GM18868 (cell line): Measurements from ENCODE around the gene SPNS2.

Experiments
- ATAC-seq: cut with Tn5 transposase; IDR thresholded peaks from one replicate; pipeline ENCODE4 v1.9.1; 2021; ENCODE audit warnings: mild to moderate bottlenecking, moderate library complexity; ENCODE audit not compliant: unreplicated experiment

SPNS2 gene

GRCh38 chr17:4502466-4503154, 3.9 kb downstream of the SPNS2 start:
- ATAC-seq: no peak

GRCh38 chr17:4503283-4504025, 4.8 kb downstream of the SPNS2 start:
- no peak for ATAC-seq

GRCh38 chr17:4504188-4504587, 5.5 kb downstream of the SPNS2 start:
- ATAC-seq: no peak

DNA sequence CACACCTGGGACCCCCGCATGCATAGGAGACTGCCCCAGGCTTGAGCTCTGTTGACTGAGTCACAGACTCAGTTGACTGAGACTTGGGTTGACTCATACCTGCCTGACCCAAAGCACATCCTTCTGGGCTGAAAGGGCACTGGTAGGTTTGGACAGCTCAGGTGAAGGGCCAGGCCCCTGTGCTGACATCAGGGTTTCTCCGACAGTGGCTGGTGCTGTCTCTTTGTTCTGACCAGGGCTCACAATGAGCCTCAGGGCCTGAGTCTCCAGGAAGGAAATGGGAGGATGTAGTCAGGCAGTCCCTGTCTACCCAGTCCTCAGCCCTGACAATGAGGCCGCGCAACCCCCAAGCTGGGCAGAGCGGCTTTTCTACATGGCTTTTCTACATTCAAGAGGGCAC, 6.5 kb downstream of the SPNS2 start:
- no peak for ATAC-seq

DNA sequence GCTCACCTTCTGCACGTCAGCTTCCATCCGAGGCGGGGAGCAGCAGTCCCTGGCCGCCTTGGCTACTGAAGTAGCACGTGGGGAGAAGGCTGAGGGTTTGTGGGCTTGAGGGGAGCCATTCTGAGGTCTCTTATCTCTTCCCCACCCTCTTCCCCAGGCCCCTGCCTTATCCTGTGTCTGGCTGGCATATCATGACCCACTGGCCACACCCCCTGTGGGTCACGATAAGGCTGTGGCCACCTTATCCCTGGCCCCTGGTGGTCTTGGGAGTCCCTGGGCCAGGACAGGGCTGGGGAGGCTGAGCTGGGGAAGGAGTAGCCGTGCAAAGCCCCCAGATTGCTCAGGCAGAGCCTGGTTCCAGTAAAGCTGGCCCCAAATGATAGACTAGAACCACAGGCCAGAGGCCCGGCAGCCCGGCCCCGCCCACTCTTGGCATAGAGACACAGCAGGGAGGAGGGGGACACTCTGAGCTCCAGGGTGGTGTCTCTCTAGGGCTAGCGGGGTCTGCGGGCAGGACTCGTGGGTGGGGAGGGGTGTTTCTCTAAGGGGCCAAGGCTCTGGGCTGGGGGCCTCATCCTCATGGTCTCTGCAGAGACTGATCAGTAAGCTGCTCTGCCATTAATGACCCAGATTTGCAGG, 7.6 kb downstream of the SPNS2 start:
- no peak for ATAC-seq

- no peak for ATAC-seq
Observed at GRCh38 chr17:4506892-4507291, 8.2 kb downstream of the SPNS2 start.

GRCh38 chr17:4507361-4508111, 8.9 kb downstream of the SPNS2 start:
- no peak for ATAC-seq

DNA sequence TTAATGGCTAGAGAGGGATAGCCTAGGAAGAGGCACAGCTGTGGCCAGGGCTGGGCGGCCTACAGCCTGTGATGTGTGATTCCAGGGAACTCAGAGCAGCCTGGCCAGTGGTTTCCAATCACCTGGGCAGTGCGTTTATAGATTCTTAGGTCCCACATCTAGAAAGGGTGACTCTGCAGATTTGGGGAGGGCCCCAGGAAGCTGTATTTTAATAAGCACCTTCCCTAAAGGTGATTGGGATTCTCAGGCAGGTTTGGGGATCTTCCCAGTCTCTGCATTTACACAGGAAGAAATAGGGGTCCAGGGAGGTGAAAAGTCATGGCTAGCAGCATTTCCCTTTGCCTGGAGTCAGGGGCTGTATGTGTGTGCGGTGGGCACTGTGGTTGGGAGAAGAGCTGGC, 9.5 kb downstream of the SPNS2 start:
- no peak for ATAC-seq

DNA sequence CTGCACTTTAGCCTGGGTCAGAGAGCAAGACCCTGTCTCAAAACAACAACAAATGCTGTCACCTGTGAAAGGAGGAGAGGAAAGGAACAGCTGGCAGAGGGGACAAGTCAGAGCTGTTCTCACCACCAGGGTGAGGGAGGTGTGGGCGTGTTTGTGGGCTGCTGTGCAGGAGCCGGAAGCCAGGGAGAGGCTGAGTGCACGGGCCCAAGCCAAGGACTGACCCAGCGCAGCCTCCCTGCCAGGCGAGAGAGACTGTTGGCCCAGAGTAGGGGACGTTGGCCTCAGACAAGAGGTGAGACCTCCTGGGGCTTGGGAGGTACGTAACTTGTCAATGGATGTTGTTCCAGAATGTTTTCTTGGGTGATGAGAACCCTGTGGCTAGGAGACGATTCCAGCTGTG, 10.7 kb downstream of the SPNS2 start:
- no peak for ATAC-seq

DNA sequence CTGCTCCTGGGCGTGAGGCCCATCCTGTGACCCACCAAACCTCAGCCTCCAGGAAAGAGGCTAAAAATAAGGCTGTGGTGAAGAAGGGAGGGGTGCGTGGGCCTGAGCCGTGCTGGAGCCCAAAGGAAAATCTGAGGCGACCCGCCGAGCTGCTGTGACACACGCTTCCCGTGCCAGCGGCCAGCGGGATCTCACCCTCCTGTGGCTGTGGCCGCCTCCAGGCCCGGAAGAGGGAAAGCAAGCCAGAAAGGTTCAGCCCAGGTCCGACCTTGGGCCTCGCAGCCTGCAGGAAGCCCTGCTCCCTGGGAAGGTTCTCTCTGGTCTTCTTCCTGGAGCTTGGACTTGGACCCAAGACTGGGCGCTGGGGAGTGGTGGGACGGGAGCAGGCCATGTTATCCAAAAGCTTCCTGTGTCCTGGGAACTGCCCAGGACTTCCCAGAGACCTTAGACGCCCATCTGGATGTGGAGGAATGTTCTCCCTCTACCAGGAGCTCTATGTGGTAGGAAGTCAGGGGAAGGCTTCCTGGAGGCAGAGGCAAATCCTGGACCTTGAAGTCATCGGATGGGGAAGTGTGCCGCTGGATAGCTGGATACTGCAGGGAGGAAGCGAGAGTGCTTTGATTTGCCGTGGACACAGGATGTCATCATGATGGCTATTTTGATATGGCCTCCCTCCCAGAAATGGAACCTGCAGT, 11.4 kb downstream of the SPNS2 start:
- no peak for ATAC-seq

- no peak for ATAC-seq
Observed at GRCh38 chr17:4510618-4510941, 11.9 kb downstream of the SPNS2 start.

DNA sequence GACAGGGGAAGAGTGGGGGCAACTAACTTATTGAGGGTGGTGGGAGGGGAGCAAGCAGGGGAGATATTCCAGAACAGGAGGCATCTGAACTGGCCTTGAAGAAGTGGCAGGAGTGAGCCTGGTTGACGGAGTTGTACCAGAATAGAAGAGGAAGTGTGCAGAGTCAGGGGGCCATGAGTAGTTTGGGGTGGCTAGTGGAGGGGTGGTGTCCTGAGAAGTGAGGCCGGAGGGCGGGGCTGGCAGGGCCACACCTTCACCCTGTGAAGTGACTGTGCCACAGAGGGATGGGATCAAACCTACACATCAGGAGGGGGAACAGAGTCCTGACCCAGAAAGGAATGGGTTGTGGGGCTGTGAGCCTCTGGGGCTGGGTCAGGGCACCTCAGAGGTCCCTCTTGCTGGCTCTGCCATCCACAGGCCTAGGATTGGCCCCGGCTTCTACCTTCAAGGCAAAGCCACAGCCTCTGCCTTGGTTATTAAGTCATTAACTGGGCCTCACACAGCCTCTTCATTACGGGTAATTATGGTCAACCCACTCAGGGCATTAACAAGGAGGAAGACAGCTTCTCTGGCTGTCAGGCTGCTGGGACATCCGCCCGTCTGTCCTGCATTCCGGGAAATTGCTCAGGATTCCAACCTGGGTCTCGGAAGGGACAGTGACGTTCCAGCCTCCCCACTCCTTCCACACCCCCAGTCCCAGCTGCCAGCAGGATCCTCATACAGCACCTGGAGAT, 12.7 kb downstream of the SPNS2 start:
- no peak for ATAC-seq

DNA sequence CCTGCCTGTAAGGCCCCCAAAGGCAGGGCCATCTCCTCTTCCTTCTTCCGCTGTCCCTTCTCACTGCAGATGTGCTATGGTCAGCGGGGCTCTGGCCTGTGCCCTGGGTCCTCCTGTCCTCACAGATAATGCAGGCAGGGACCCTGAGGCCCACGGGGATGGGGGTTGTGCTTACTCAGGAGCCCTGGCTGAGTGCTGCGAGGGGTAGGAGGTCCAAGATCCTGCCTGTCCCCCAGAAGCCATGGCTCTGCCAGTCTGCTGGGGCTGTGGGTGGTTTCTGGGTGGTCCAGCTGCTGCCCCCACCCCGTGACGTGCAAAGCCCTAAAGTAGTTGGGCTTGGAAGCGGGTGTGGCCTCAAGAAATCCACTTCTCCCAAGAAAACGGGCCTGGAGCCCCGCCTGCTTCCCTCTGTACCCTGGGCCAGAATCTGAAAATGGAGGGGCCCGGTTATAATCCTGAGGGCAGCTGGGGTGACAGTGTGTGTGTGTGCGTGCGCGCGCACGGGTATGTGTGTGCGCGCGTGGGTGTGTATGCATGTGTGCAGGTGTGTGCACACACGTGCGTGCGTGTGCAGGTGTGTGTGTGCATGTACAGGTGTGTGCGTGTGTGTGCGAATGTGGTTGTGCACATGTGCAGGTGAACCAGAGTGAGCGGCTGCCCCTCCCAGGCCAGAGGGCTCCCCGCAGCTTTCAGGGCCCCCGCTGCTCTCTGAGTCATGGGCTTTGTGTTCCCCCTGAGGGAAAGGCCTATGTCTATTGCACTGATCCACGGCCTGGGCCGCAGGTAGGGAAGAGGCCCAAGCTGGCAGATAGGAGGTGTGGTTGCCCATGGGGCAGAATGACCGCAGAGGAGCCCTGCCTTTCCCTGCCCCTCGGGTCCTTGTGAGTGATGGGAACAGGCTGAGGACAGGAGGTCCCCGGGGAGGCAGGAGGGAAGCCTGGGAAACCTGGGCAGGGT, 13.8 kb downstream of the SPNS2 start:
- ATAC-seq: no peak

DNA sequence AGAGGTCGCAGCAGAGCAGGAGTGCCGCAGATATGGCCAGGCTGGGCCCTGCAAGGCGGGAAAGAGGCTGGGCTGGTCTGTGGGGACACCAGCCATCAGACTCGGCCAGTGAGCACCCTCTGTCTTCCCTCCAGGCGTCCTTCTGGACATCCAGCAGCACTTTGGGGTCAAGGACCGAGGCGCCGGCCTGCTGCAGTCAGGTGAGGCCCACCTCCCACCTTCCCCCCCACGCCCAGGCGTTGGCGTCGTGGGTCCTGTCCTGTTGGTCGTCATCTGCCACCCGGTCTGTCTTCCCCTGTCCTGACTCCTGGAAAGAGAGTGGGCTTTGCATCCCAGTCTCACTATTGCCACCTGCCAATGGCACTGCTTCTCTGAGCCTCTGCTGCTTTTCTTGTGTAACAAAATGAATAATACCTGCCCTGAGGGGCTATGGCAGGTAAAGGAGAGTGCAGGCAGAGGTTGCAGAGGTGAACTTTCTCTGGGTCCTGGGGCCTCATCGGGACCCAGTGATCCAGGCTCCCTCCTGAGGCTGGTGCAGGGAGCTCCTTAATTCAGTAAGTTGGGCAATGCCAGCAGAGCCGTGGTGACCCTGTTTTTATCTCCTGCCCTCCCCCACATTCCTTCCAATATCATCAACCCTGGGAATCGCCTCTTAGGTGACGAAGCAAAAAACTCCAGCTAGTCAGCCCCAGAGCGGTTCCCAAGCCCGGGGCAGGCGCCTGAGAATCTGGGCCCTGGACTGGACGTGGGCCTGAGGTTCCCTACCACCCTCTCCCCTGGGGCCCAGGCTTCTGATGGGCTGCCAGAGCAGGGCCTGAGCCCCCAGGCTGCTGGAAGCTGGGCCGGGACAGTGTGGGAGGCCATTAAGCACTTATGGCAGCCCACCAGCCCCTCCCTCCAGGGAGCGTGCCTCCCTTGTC, 14.7 kb downstream of the SPNS2 start:
- ATAC-seq: no peak

- no peak for ATAC-seq
Observed at GRCh38 chr17:4514206-4514605, 15.5 kb downstream of the SPNS2 start.

- ATAC-seq: no peak
Observed at GRCh38 chr17:4514779-4515178, 16.1 kb downstream of the SPNS2 start.

DNA sequence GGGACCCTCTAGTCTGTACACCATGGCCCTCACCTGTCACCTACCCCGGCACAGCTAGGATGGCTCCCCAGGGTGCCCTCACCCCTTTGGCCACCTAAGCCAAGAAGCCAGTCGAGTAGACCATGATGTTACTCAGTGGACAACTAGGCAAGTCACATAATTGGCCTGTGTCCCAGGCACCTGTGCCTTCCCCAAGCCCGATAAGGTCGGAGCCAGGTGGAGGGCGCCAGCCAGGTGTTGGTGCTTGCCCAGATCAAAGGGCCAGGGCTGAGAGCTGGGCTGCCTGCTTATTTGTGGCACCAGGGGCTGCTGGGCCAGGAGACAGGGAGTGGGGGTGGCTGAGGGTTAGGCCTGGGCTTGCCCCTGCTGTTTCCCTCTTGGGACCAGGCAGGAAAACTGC, 16.8 kb downstream of the SPNS2 start:
- no peak for ATAC-seq

DNA sequence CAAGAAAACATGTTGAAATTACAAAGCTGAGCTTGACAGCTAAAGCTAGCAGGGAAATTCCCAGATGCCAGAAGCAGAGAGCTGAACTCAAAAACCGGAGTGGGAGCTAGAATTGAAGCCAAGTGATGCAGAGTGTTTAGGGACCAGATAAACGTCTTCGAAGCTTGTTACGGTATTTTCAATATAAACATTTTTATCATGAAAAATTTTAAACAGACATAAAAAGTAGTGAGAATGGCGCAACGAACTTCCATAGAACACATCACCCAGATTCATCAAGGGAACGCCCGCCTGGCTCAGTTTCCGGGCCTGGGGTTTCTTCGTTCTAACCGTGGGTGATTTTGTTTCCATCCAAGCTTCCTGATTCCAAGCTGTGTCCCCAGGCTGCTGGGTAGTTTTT, 18.1 kb downstream of the SPNS2 start:
- ATAC-seq: no peak
